Measurements from ENCODE around the gene PRKN.

PRKN gene

GRCh38 chr6:162416307-162416706, 311.3 kb downstream of the PRKN start:
- Histone ChIP-seq H3K27ac (ENCODE audit: poor library complexity, severe bottlenecking) (no peak overlapping the region), H3K4me1 (ENCODE audit: insufficient read depth, poor library complexity, severe bottlenecking) (no peaks in the 10 kb centered on the region), H3K27me3 (ENCODE audit: insufficient read depth, poor library complexity, severe bottlenecking) (no peaks in the 10 kb centered on the region), H3K9me3 (ENCODE audit: severe bottlenecking) (no peaks in the 10 kb centered on the region), H3K36me3 (ENCODE audit: low read depth) (no peaks in the 10 kb centered on the region), H3K4me3 (ENCODE audit: severe bottlenecking) (no peak overlapping the region)
- no peak for TF ChIP-seq CTCF (IDR thresholded peaks at IDR 0.05; ENCODE audit: poor library complexity, severe bottlenecking)
- ATAC-seq (ENCODE audit: low read depth) (no peak), DNase-seq (ENCODE audit: low spot score) (no peak)

- Histone ChIP-seq H3K27me3 (ENCODE audit: insufficient read depth, poor library complexity, severe bottlenecking) (peaks cover 3% of the 10 kb centered on the region), H3K36me3 (ENCODE audit: low read depth) (no peaks in the 10 kb centered on the region), H3K4me1 (ENCODE audit: insufficient read depth, poor library complexity, severe bottlenecking) (no peaks in the 10 kb centered on the region), H3K9me3 (ENCODE audit: severe bottlenecking) (no peaks in the 10 kb centered on the region), H3K27ac (ENCODE audit: poor library complexity, severe bottlenecking) (no peak overlapping the region), H3K4me3 (ENCODE audit: severe bottlenecking) (no peak overlapping the region)
- no peak for TF ChIP-seq CTCF (IDR thresholded peaks at IDR 0.05; ENCODE audit: poor library complexity, severe bottlenecking)
- ATAC-seq (ENCODE audit: low read depth) = no peak
- no peak for DNase-seq (ENCODE audit: low spot score)
Observed at GRCh38 chr6:162409741-162410691, 317.6 kb downstream of the PRKN start.

- no peak for ATAC-seq (ENCODE audit: low read depth)
- no peak overlapping the region for H3K27ac ChIP-seq (ENCODE audit: poor library complexity, severe bottlenecking)
- H3K36me3 ChIP-seq (ENCODE audit: low read depth) = no peaks in the 10 kb centered on the region
- H3K4me1 ChIP-seq (ENCODE audit: insufficient read depth, poor library complexity, severe bottlenecking) = no peaks in the 10 kb centered on the region
- H3K27me3 ChIP-seq (ENCODE audit: insufficient read depth, poor library complexity, severe bottlenecking) = peaks cover 3% of the 10 kb centered on the region
- H3K4me3 ChIP-seq (ENCODE audit: severe bottlenecking) = no peak overlapping the region
- DNase-seq (ENCODE audit: low spot score) = no peak
- H3K9me3 ChIP-seq (ENCODE audit: severe bottlenecking) = no peaks in the 10 kb centered on the region
- no peak for TF ChIP-seq CTCF (IDR thresholded peaks at IDR 0.05; ENCODE audit: poor library complexity, severe bottlenecking)
Observed at GRCh38 chr6:162408826-162409535, 318.6 kb downstream of the PRKN start.

GRCh38 chr6:162404951-162405350, 322.6 kb downstream of the PRKN start:
- Histone ChIP-seq H3K9me3 (ENCODE audit: severe bottlenecking) (no peaks in the 10 kb centered on the region), H3K4me3 (ENCODE audit: severe bottlenecking) (no peak overlapping the region), H3K27ac (ENCODE audit: poor library complexity, severe bottlenecking) (no peak overlapping the region), H3K4me1 (ENCODE audit: insufficient read depth, poor library complexity, severe bottlenecking) (no peaks in the 10 kb centered on the region), H3K27me3 (ENCODE audit: insufficient read depth, poor library complexity, severe bottlenecking) (no peaks in the 10 kb centered on the region), H3K36me3 (ENCODE audit: low read depth) (no peaks in the 10 kb centered on the region)
- TF ChIP-seq CTCF (IDR thresholded peaks at IDR 0.05; ENCODE audit: poor library complexity, severe bottlenecking) = no peak
- DNase-seq (ENCODE audit: low spot score) (no peak), ATAC-seq (ENCODE audit: low read depth) (no peak)
